Vagina (tissue), 2 donors: ENCODE results near the gene SIGLEC11.

Experiments
- POLR2A ChIP-seq, 2 donors: fragments of 450-650 bp; IDR thresholded peaks; one replicate each; pipeline ENCODE4 v1.6.1; 2017; ENCODE audit warnings: antibody characterized with exemption in 2 of 2, mild to moderate bottlenecking in 2 of 2, moderate library complexity in 2 of 2
- TF ChIP-seq, protein P1 (sequence below), 3 experiments: fragments of 450-650 bp in 2 of 3; fragments of 200-600 bp in 1 of 3; sonication (generic) in 1 of 3; IDR thresholded peaks; one replicate each; pipeline ENCODE4 v1.5.1; 2017 to 2019; ENCODE audit warnings: antibody characterized with exemption in 3 of 3, mild to moderate bottlenecking in 2 of 3, moderate library complexity in 2 of 3

DNA sequence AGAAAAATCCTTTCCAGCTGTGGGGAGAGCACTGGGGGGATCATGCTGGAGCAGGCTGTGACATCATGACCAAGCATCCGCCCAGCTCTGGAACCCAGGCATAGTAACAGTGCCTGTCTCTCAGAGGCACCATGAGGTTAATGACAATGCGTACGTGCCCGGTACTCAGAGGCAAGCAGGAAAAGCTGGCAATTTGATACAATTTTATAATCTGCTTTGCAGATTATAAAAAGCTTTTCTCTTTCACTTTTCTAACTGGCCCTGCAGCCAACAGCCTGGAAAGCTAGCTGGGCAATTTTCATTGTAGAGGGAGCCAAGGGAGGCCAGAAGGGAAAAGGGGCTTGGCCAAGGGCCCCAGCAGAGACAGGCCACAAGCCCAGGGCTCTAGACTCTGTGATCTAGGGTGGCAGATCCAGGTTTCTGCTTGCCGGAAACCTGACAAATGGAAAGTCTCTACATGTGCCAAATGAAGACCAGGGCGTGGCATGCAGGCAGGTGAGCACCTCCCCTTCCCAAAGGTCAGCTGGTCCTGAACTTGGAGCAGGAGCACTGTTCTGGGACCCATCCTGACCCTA is 41.5 kb upstream of the SIGLEC11 start:
- TF ChIP-seq, protein P1, sequence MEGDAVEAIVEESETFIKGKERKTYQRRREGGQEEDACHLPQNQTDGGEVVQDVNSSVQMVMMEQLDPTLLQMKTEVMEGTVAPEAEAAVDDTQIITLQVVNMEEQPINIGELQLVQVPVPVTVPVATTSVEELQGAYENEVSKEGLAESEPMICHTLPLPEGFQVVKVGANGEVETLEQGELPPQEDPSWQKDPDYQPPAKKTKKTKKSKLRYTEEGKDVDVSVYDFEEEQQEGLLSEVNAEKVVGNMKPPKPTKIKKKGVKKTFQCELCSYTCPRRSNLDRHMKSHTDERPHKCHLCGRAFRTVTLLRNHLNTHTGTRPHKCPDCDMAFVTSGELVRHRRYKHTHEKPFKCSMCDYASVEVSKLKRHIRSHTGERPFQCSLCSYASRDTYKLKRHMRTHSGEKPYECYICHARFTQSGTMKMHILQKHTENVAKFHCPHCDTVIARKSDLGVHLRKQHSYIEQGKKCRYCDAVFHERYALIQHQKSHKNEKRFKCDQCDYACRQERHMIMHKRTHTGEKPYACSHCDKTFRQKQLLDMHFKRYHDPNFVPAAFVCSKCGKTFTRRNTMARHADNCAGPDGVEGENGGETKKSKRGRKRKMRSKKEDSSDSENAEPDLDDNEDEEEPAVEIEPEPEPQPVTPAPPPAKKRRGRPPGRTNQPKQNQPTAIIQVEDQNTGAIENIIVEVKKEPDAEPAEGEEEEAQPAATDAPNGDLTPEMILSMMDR (IDR thresholded peaks at IDR 0.05): no peak
- no peak for TF ChIP-seq POLR2A (IDR thresholded peaks at IDR 0.05)
